Measurements from ENCODE around the gene ZBED6. TPM values are rescaled to one million over a fixed set of nuclear protein-coding genes. Genes with fewer than 3 reads are reported as not detected.
"Not testable (repeated sequence)": the region's sequence is repeated elsewhere in the genome, so short reads cannot be mapped to it uniquely, and the experiment has no call there.

The ZBED6 gene
- total RNA-seq, 2 donors from 2014 or later, result 25.6 to 26.6 TPM

GRCh38 chr1:203828002-203828401 lies 32.6 kb downstream of the ZBED6 start:
- no peak overlapping the region for H3K27ac Mint-ChIP-seq
- no peak for DNase-seq
- no peaks in the 10 kb centered on the region for H3K9me3 Mint-ChIP-seq
- peaks cover 13 to 35% of the 10 kb centered on the region in 2 donors for H3K36me3 Mint-ChIP-seq (ENCODE audit: insufficient read depth in 2 of 2)
- peaks cover 28% of the 10 kb centered on the region for H3K4me1 Mint-ChIP-seq (ENCODE audit: low read depth)
- ATAC-seq (replicated peaks in 1 of 2), result no peak
- H3K4me3 Mint-ChIP-seq, result no peak overlapping the region
- no peaks in the 10 kb centered on the region for H3K27me3 Mint-ChIP-seq (ENCODE audit: low read depth)

- Mint-ChIP-seq H3K36me3 (ENCODE audit: insufficient read depth in 2 of 2) (peaks cover 13 to 36% of the 10 kb centered on the region in 2 donors), H3K4me1 (ENCODE audit: low read depth) (peaks cover 23% of the 10 kb centered on the region), H3K27ac (no peak overlapping the region), H3K4me3 (no peak overlapping the region), H3K9me3 (no peaks in the 10 kb centered on the region), H3K27me3 (ENCODE audit: low read depth) (no peaks in the 10 kb centered on the region)
- no peak for DNase-seq
- no peak for ATAC-seq (replicated peaks in 1 of 2)
These were observed 33.1 kb downstream of the ZBED6 start for GRCh38 chr1:203828503-203828902.

GRCh38 chr1:203829247-203829646 lies 33.8 kb downstream of the ZBED6 start:
- H3K9me3 Mint-ChIP-seq; H3K4me3 Mint-ChIP-seq; ATAC-seq (replicated peaks in 1 of 2); H3K27me3 Mint-ChIP-seq (ENCODE audit: low read depth); DNase-seq: not testable (repeated sequence)
- peak overlapping the region; percentile 68 for H3K27ac Mint-ChIP-seq
- peaks cover 13 to 41% of the 10 kb centered on the region in 2 donors for H3K36me3 Mint-ChIP-seq (ENCODE audit: insufficient read depth in 2 of 2)
- H3K4me1 Mint-ChIP-seq (ENCODE audit: low read depth), result peaks cover 16% of the 10 kb centered on the region

GRCh38 chr1:203835476-203835875 lies 40.1 kb downstream of the ZBED6 start:
- no peaks in the 10 kb centered on the region for H3K9me3 Mint-ChIP-seq
- H3K27ac Mint-ChIP-seq, result no peak overlapping the region
- no peak for ATAC-seq (replicated peaks in 1 of 2)
- H3K4me1 Mint-ChIP-seq (ENCODE audit: low read depth), result no peaks in the 10 kb centered on the region
- H3K36me3 Mint-ChIP-seq (ENCODE audit: insufficient read depth in 2 of 2), result peaks cover 14 to 42% of the 10 kb centered on the region in 2 donors
- DNase-seq, result no peak
- H3K4me3 Mint-ChIP-seq, result no peak overlapping the region
- H3K27me3 Mint-ChIP-seq (ENCODE audit: low read depth), result no peaks in the 10 kb centered on the region

- Mint-ChIP-seq H3K9me3 (no peaks in the 10 kb centered on the region), H3K27me3 (ENCODE audit: low read depth) (no peaks in the 10 kb centered on the region), H3K4me3 (no peak overlapping the region), H3K4me1 (ENCODE audit: low read depth) (no peaks in the 10 kb centered on the region), H3K27ac (no peak overlapping the region), H3K36me3 (ENCODE audit: insufficient read depth in 2 of 2) (peaks cover 18 to 55% of the 10 kb centered on the region in 2 donors)
- ATAC-seq (replicated peaks in 1 of 2) (no peak), DNase-seq (no peak)
These were observed 43.7 kb downstream of the ZBED6 start for GRCh38 chr1:203839081-203839480.

- DNase-seq, result no peak
- peaks cover 17 to 56% of the 10 kb centered on the region in 2 donors for H3K36me3 Mint-ChIP-seq (ENCODE audit: insufficient read depth in 2 of 2)
- no peaks in the 10 kb centered on the region for H3K27me3 Mint-ChIP-seq (ENCODE audit: low read depth)
- H3K4me1 Mint-ChIP-seq (ENCODE audit: low read depth), result no peaks in the 10 kb centered on the region
- no peak overlapping the region for H3K4me3 Mint-ChIP-seq
- H3K27ac Mint-ChIP-seq, result no peak overlapping the region
- H3K9me3 Mint-ChIP-seq, result no peaks in the 10 kb centered on the region
- no peak for ATAC-seq (replicated peaks in 1 of 2)
These were observed 44.9 kb downstream of the ZBED6 start for GRCh38 chr1:203840208-203840808.

- no peak overlapping the region for H3K27ac Mint-ChIP-seq
- H3K4me1 Mint-ChIP-seq (ENCODE audit: low read depth), result no peaks in the 10 kb centered on the region
These were observed 47.1 kb downstream of the ZBED6 start for GRCh38 chr1:203842559-203842876.

GRCh38 chr1:203843435-203843834 lies 48.0 kb downstream of the ZBED6 start:
- Mint-ChIP-seq H3K36me3 (ENCODE audit: insufficient read depth in 2 of 2) (peaks cover 14 to 50% of the 10 kb centered on the region in 2 donors), H3K9me3 (no peaks in the 10 kb centered on the region), H3K27ac (no peak overlapping the region), H3K4me3 (no peak overlapping the region), H3K27me3 (ENCODE audit: low read depth) (no peaks in the 10 kb centered on the region), H3K4me1 (ENCODE audit: low read depth) (no peaks in the 10 kb centered on the region)
- ATAC-seq (replicated peaks in 1 of 2), result no peak
- no peak for DNase-seq

More at GRCh38 chr1:203842559-203842876, 47.1 kb downstream of the ZBED6 start:
- Mint-ChIP-seq H3K4me3 (no peak overlapping the region), H3K36me3 (ENCODE audit: insufficient read depth in 2 of 2) (peaks cover 20 to 59% of the 10 kb centered on the region in 2 donors), H3K27me3 (ENCODE audit: low read depth) (no peaks in the 10 kb centered on the region), H3K9me3 (no peaks in the 10 kb centered on the region)
- ATAC-seq (replicated peaks in 1 of 2) (no peak), DNase-seq (no peak)

Other genes with a start within 250 kb of the ZBED6 start
- gene ATP2B4, start 168.8 kb upstream of the ZBED6 start, total RNA-seq, result 10 to 100 TPM; 34.1 to 65.5 TPM
- gene LAX1, start 30.4 kb upstream of the ZBED6 start, total RNA-seq, result 10 to 100 TPM; 24.3 to 24.8 TPM
- 100 to 1,000 TPM; 140 to 141 TPM for gene ZC3H11A, start within 50 bp of the ZBED6 start, total RNA-seq
- gene SNRPE, start 66.0 kb downstream of the ZBED6 start, total RNA-seq, result 100 to 1,000 TPM; 158 to 160 TPM